Calu3 (cell line): ENCODE results near the gene CMTM3. TPM values are rescaled to one million over a fixed set of nuclear protein-coding genes. Genes with fewer than 3 reads are reported as not detected.
A peak's percentile ranks its signal among the peaks of the same experiment; 100 is the strongest.

Experiments
- BruUV-seq: library from RNA; stranded (reverse); fragments of 400-500 nt; replicated peaks from 2 replicates; lab custom pipeline; 2021; lab: Mats Ljungman, UMichigan
- CTCF ChIA-PET: fragments of 300-600 bp; sonication (Branson Sonifier 250); formaldehyde crosslinking; loops from one replicate; lab custom pipeline; 2022; ENCODE audit warnings: antibody characterized with exemption; lab: Charles Lee
- DNase-seq: peaks from one replicate; pipeline ENCODE4 v3.0.0; 2022
- H3K27ac Mint-ChIP-seq: one replicate; pipeline ENCODE4 v1.8.0; 2022; ENCODE audit warnings: mixed read lengths; ENCODE audit not compliant: unreplicated experiment
- H3K27me3 Mint-ChIP-seq: one replicate; pipeline ENCODE4 v1.8.0; 2022; ENCODE audit warnings: mixed read lengths; ENCODE audit not compliant: unreplicated experiment
- H3K36me3 Mint-ChIP-seq: one replicate; pipeline ENCODE4 v1.8.0; 2022; ENCODE audit warnings: mild to moderate bottlenecking, moderate library complexity, mixed read lengths; ENCODE audit not compliant: insufficient read depth, unreplicated experiment
- H3K4me1 Mint-ChIP-seq: one replicate; pipeline ENCODE4 v1.8.0; 2022; ENCODE audit warnings: mild to moderate bottlenecking, low read depth, mixed read lengths; ENCODE audit not compliant: unreplicated experiment
- H3K4me3 Mint-ChIP-seq: one replicate; pipeline ENCODE4 v1.8.0; 2022; ENCODE audit warnings: mild to moderate bottlenecking, low read depth, moderate library complexity, mixed read lengths; ENCODE audit not compliant: unreplicated experiment
- H3K9me3 Mint-ChIP-seq: one replicate; pipeline ENCODE4 v1.8.0; 2022; ENCODE audit warnings: low read depth, mixed read lengths; ENCODE audit not compliant: unreplicated experiment
- CTCF ChIP-seq: fragments of 200-600 bp; IDR thresholded peaks from one replicate; pipeline ENCODE4 v1.8.0; 2022; ENCODE audit warnings: antibody characterized with exemption; ENCODE audit not compliant: unreplicated experiment
- intact Hi-C: fragments of 100-400 bp; cut with micrococcal nuclease; formaldehyde crosslinking; loops from one replicate; pipeline ENCODE4 v1.10.0; 2022; ENCODE audit not compliant: unreplicated experiment
- total RNA-seq: library from RNA; stranded (reverse); gene quantifications from 2 replicates; pipeline ENCODE4 v1.2.3, GENCODE V29; 2022

The CMTM3 gene
- total RNA-seq, 1 experiment from 2014 or later: 33.6 TPM

- Mint-ChIP-seq H3K27ac (no peak within 1 kb of the TSS), H3K27me3 (no peaks in the 10 kb centered on the region), H3K36me3 (peaks cover 5% of the 10 kb centered on the region), H3K4me1 (peaks cover 29% of the 10 kb centered on the region), H3K9me3 (no peaks in the 10 kb centered on the region), H3K4me3 (no peak within 1 kb of the TSS)
- intact Hi-C loops: no loop called here
- TF ChIP-seq CTCF: no peak
- DNase-seq: no peak
- CTCF ChIA-PET: no interaction called here
- BruUV-seq: no TSS peak
Observed at GRCh38 chr16:66578651-66579531, 25.6 kb upstream of the CMTM3 start, which contains the start of gene CMTM2. CMTM2 (plus strand) TSS chr16:66579463; CDS start chr16:66579608, 145 bp downstream.

GRCh38 chr16:66580605-66581209 is 23.8 kb upstream of the CMTM3 start:
- intact Hi-C loops: no loop called here
- H3K4me3 Mint-ChIP-seq: no peak overlapping the region
- no TSS peak for BruUV-seq
- no peak for TF ChIP-seq CTCF
- H3K27me3 Mint-ChIP-seq: no peaks in the 10 kb centered on the region
- peak overlapping the region; percentile 31 for H3K27ac Mint-ChIP-seq
- CTCF ChIA-PET: interaction anchor here (0.5 to 1.6 kb wide), 3 partner anchors 11 to 59 kb away, joined by 3 to 5 read pairs (median 4); no protein-coding TSS in a partner anchor
- no peak for DNase-seq
- H3K36me3 Mint-ChIP-seq: peaks cover 5% of the 10 kb centered on the region
- H3K9me3 Mint-ChIP-seq: no peaks in the 10 kb centered on the region
- H3K4me1 Mint-ChIP-seq: peaks cover 29% of the 10 kb centered on the region

- Mint-ChIP-seq H3K27ac (peak overlapping the region; percentile 31), H3K4me1 (peaks cover 29% of the 10 kb centered on the region), H3K27me3 (no peaks in the 10 kb centered on the region), H3K9me3 (no peaks in the 10 kb centered on the region), H3K4me3 (no peak overlapping the region), H3K36me3 (peaks cover 5% of the 10 kb centered on the region)
- intact Hi-C loops: no loop called here
- CTCF ChIA-PET: interaction anchor here (0.5 to 1.5 kb wide), 3 partner anchors 8 to 60 kb away, joined by 3 to 4 read pairs (median 3); no protein-coding TSS in a partner anchor
- no peak for DNase-seq
- no peak for TF ChIP-seq CTCF
- no TSS peak for BruUV-seq
Observed at GRCh38 chr16:66581246-66581952, 23.1 kb upstream of the CMTM3 start.
